ENCODE measurements around the gene GABBR2. TPM values are rescaled to one million over a fixed set of nuclear protein-coding genes. Genes with fewer than 3 reads are reported as not detected.

Gene GABBR2
- total RNA-seq, 2 experiments from 2014 or later, result not detected

GRCh38 chr9:98598861-98599260 lies 109.9 kb downstream of the GABBR2 start:
- Histone ChIP-seq H4K20me1 (ENCODE audit: insufficient read depth, low read length) (no peaks in the 10 kb centered on the region), H3K36me3 (ENCODE audit: insufficient read depth, low read length) (no peaks in the 10 kb centered on the region), H3K4me3 (ENCODE audit: low read depth, low read length, poor library complexity, severe bottlenecking) (no peak overlapping the region), H3K27ac (ENCODE audit: low read depth, low read length, poor library complexity, severe bottlenecking) (no peak overlapping the region), H3K9me3 (ENCODE audit: low read length) (no peaks in the 10 kb centered on the region), H2AFZ (ENCODE audit: low read length) (no peak overlapping the region), H3K4me2 (ENCODE audit: low read length) (no peak overlapping the region), H3K4me1 (ENCODE audit: insufficient read depth, low read length, poor library complexity, severe bottlenecking) (no peaks in the 10 kb centered on the region), H3K9me2 (ENCODE audit: insufficient read depth, low read length) (no peaks in the 10 kb centered on the region), H3K79me2 (ENCODE audit: insufficient read depth, low read depth, low read length) (no peaks in the 10 kb centered on the region)
- ChIA-PET CTCF (ENCODE audit: unreplicated experiment) (no interaction called here), POLR2A (no interaction called here)
- TF ChIP-seq, protein P1, sequence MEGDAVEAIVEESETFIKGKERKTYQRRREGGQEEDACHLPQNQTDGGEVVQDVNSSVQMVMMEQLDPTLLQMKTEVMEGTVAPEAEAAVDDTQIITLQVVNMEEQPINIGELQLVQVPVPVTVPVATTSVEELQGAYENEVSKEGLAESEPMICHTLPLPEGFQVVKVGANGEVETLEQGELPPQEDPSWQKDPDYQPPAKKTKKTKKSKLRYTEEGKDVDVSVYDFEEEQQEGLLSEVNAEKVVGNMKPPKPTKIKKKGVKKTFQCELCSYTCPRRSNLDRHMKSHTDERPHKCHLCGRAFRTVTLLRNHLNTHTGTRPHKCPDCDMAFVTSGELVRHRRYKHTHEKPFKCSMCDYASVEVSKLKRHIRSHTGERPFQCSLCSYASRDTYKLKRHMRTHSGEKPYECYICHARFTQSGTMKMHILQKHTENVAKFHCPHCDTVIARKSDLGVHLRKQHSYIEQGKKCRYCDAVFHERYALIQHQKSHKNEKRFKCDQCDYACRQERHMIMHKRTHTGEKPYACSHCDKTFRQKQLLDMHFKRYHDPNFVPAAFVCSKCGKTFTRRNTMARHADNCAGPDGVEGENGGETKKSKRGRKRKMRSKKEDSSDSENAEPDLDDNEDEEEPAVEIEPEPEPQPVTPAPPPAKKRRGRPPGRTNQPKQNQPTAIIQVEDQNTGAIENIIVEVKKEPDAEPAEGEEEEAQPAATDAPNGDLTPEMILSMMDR (conservative IDR thresholded peaks at IDR 0.05; ENCODE audit: low read length), result no peak
- TF ChIP-seq EZH2phosphoT487 (IDR thresholded peaks at IDR 0.05; ENCODE audit: borderline replicate concordance, low read depth, low read length), result no peak
- no peak for DNase-seq (ENCODE audit: low spot score)
- no TSS peak for BruUV-seq (replicated peaks)
- intact Hi-C loops (cut with micrococcal nuclease; ENCODE audit: unreplicated experiment), result no loop called here

- CTCF ChIA-PET (ENCODE audit: unreplicated experiment), result no interaction called here
Measured at GRCh38 chr9:98597236-98597771, 111.4 kb downstream of the GABBR2 start.

GRCh38 chr9:98596486-98596885 lies 112.2 kb downstream of the GABBR2 start:
- no peak for DNase-seq (ENCODE audit: low spot score)
- TF ChIP-seq, protein P1 (conservative IDR thresholded peaks at IDR 0.05; ENCODE audit: low read length), result no peak
- TF ChIP-seq EZH2phosphoT487 (IDR thresholded peaks at IDR 0.05; ENCODE audit: borderline replicate concordance, low read depth, low read length), result no peak
- Histone ChIP-seq H4K20me1 (ENCODE audit: insufficient read depth, low read length) (no peaks in the 10 kb centered on the region), H3K9me3 (ENCODE audit: low read length) (no peaks in the 10 kb centered on the region), H3K4me3 (ENCODE audit: low read depth, low read length, poor library complexity, severe bottlenecking) (no peak overlapping the region), H3K36me3 (ENCODE audit: insufficient read depth, low read length) (no peaks in the 10 kb centered on the region), H3K79me2 (ENCODE audit: insufficient read depth, low read depth, low read length) (no peaks in the 10 kb centered on the region), H3K4me2 (ENCODE audit: low read length) (no peak overlapping the region), H3K9me2 (ENCODE audit: insufficient read depth, low read length) (no peaks in the 10 kb centered on the region), H3K27ac (ENCODE audit: low read depth, low read length, poor library complexity, severe bottlenecking) (no peak overlapping the region), H2AFZ (ENCODE audit: low read length) (no peak overlapping the region), H3K4me1 (ENCODE audit: insufficient read depth, low read length, poor library complexity, severe bottlenecking) (no peaks in the 10 kb centered on the region)
- ChIA-PET CTCF (ENCODE audit: unreplicated experiment) (no interaction called here), POLR2A (no interaction called here)
- intact Hi-C loops (cut with micrococcal nuclease; ENCODE audit: unreplicated experiment), result no loop called here
- no TSS peak for BruUV-seq (replicated peaks)

More at GRCh38 chr9:98597236-98597771, 111.4 kb downstream of the GABBR2 start:
- POLR2A ChIA-PET, result interaction anchor here (0.5 to 0.7 kb wide), 2 partner anchors 22 to 495 kb away, joined by 3 read pairs; no protein-coding TSS in a partner anchor
- no peaks in the 10 kb centered on the region for H3K79me2 ChIP-seq (ENCODE audit: insufficient read depth, low read depth, low read length)
- H3K4me2 ChIP-seq (ENCODE audit: low read length), result no peak overlapping the region
- no peak overlapping the region for H2AFZ ChIP-seq (ENCODE audit: low read length)
- no peaks in the 10 kb centered on the region for H3K36me3 ChIP-seq (ENCODE audit: insufficient read depth, low read length)
- BruUV-seq (replicated peaks), result no TSS peak
- H4K20me1 ChIP-seq (ENCODE audit: insufficient read depth, low read length), result no peaks in the 10 kb centered on the region
- H3K9me3 ChIP-seq (ENCODE audit: low read length), result no peaks in the 10 kb centered on the region
- no peaks in the 10 kb centered on the region for H3K9me2 ChIP-seq (ENCODE audit: insufficient read depth, low read length)
- no peak for DNase-seq (ENCODE audit: low spot score)
- no peaks in the 10 kb centered on the region for H3K4me1 ChIP-seq (ENCODE audit: insufficient read depth, low read length, poor library complexity, severe bottlenecking)
- intact Hi-C loops (cut with micrococcal nuclease; ENCODE audit: unreplicated experiment), result no loop called here
- TF ChIP-seq, protein P1 (conservative IDR thresholded peaks at IDR 0.05; ENCODE audit: low read length), result no peak
- no peak for TF ChIP-seq EZH2phosphoT487 (IDR thresholded peaks at IDR 0.05; ENCODE audit: borderline replicate concordance, low read depth, low read length)
- no peak overlapping the region for H3K4me3 ChIP-seq (ENCODE audit: low read depth, low read length, poor library complexity, severe bottlenecking)
- no peak overlapping the region for H3K27ac ChIP-seq (ENCODE audit: low read depth, low read length, poor library complexity, severe bottlenecking)
